ENCODE measurements around the gene WFS1. TPM values are rescaled to one million over a fixed set of nuclear protein-coding genes. Genes with fewer than 3 reads are reported as not detected.

The WFS1 gene
- total and polyA plus RNA-seq, 2 of the 8 experiments (the other 6 are each of a cell fraction or from before 2014, with no cell fraction given), result 29.1 to 43.1 TPM

GRCh38 chr4:6335040-6335590 lies 65.5 kb downstream of the WFS1 start:
- H3K56ac ChIP-seq (replicated peaks; ENCODE audit: insufficient read length, low read depth, low read length), result no peak overlapping the region
- H3K27ac ChIP-seq (ENCODE audit: low read depth, low read length), result no peak overlapping the region
- DNase-seq (ENCODE audit: low read depth in 1 of 2, low spot score in 2 of 2) (no peak), FAIRE-seq (no peak)
- H2AFZ ChIP-seq (ENCODE audit: low read length), result no peak overlapping the region
- H3K27me3 ChIP-seq (replicated peaks in 1 of 4; ENCODE audit: control insufficient read depth in 3 of 4, extremely low read depth in 1 of 4, insufficient read depth in 3 of 4, low read length in 3 of 4), result no peaks in the 10 kb centered on the region
- no peaks in the 10 kb centered on the region for H3K23me2 ChIP-seq (ENCODE audit: low read depth, low read length)
- H3K79me1 ChIP-seq (ENCODE audit: low read depth, low read length), result no peaks in the 10 kb centered on the region
- H4K20me1 ChIP-seq (replicated peaks in 1 of 2; ENCODE audit: control insufficient read depth in 1 of 2, insufficient read depth in 2 of 2, low read length in 2 of 2), result peaks cover 0 to 2% of the 10 kb centered on the region in 2 experiments
- TF ChIP-seq SAP30 (IDR thresholded peaks at IDR 0.05; ENCODE audit: insufficient read depth, insufficient replicate concordance, low read length), result no peak
- no peak for TF ChIP-seq POLR2A (IDR thresholded peaks at IDR 0.05; ENCODE audit: control extremely low read depth in 1 of 2, low read depth in 2 of 2, low read length in 2 of 2)
- no peak for TF ChIP-seq SIN3A (conservative IDR thresholded peaks at IDR 0.05 in 1 of 2, IDR thresholded peaks at IDR 0.05 in 1 of 2; ENCODE audit: low read depth in 1 of 2, low read length in 2 of 2)
- peak in 2 of 3 experiments; percentile 52 to 68; a peak in 3 of 4 replicates for TF ChIP-seq CTCF (IDR thresholded peaks at IDR 0.05; ENCODE audit: control extremely low read depth in 1 of 3, insufficient read depth in 1 of 3, low read depth in 1 of 3, low read length in 3 of 3)
- TF ChIP-seq RNF2 (IDR thresholded peaks at IDR 0.05; ENCODE audit: borderline replicate concordance, low read depth, low read length, missing control alignments, poor library complexity, severe bottlenecking), result no peak
- no peak for TF ChIP-seq TCF12 (IDR thresholded peaks at IDR 0.05; ENCODE audit: low read depth, low read length)
- peak in 1 of 2 experiments; percentile 36; a peak in 2 of 4 replicates for TF ChIP-seq RAD21 (IDR thresholded peaks at IDR 0.05 in 1 of 2, conservative IDR thresholded peaks at IDR 0.05 in 1 of 2; ENCODE audit: low read depth in 2 of 2, low read length in 2 of 2)
- H3K4me1 ChIP-seq (replicated peaks in 1 of 4; ENCODE audit: control insufficient read depth in 3 of 4, insufficient read depth in 4 of 4, low read length in 3 of 4), result peaks cover 0 to 10% (median 4%) of the 10 kb centered on the region in 4 experiments; a peak in 5 of 7 replicates
- no peak overlapping the region for H4K8ac ChIP-seq (ENCODE audit: extremely low read depth, insufficient read depth, low read length)
- no peak overlapping the region for H3K14ac ChIP-seq (ENCODE audit: insufficient read length)
- no peak overlapping the region for H3K23ac ChIP-seq (ENCODE audit: insufficient read length)
- H2BK15ac ChIP-seq (ENCODE audit: low read length), result no peak overlapping the region
- H2BK20ac ChIP-seq (ENCODE audit: low read length), result no peak overlapping the region
- no peak overlapping the region for H2BK120ac ChIP-seq (replicated peaks; ENCODE audit: low read depth, low read length)
- no peak overlapping the region for H3K4ac ChIP-seq (replicated peaks; ENCODE audit: insufficient read length, low read depth, low read length)
- H2AK5ac ChIP-seq (ENCODE audit: low read depth, low read length), result no peak overlapping the region
- ChIA-PET POLR2A (ENCODE audit: partially characterized antibody) (no interaction called here), CTCF (ENCODE audit: partially characterized antibody) (interaction anchor here (0.9 to 22.3 kb wide), 11 partner anchors 7 to 237 kb away, joined by 3 to 908 read pairs (median 5); partner anchors contain the start of gene WFS1)
- no peak overlapping the region for H4K91ac ChIP-seq (replicated peaks; ENCODE audit: insufficient read length, low read length)
- no peaks in the 10 kb centered on the region for H3K36me3 ChIP-seq (ENCODE audit: control insufficient read depth in 2 of 4, insufficient read depth in 4 of 4, low read length in 3 of 4)
- H4K5ac ChIP-seq (ENCODE audit: insufficient read length, low read depth, low read length), result no peak overlapping the region
- WGBS, 2 experiments (ENCODE audit: extremely low coverage in 1 of 2, insufficient coverage in 1 of 2, insufficient read length in 1 of 2, insufficient replicate concordance in 2 of 2, low coverage in 1 of 2, low lambda C conversion rate in 2 of 2, missing lambda C conversion rate in 1 of 2), result 77% methylated on average over 12 of the region's 12 CpGs; no CpG with 5 or more reads in 1 of the 2 experiments
- H3K18ac ChIP-seq (ENCODE audit: extremely low read depth, low read length), result no peak overlapping the region
- peaks cover 4 to 11% of the 10 kb centered on the region in 2 experiments; a peak in 3 of 4 replicates for H3K9me3 ChIP-seq (ENCODE audit: insufficient read depth in 2 of 2, low read depth in 1 of 2, low read length in 1 of 2)
- peak overlapping the region; percentile 50; the same call in 1 of the 2 replicates for H2BK12ac ChIP-seq (ENCODE audit: low read depth, low read length)
- H3K4me2 ChIP-seq (ENCODE audit: insufficient read depth in 1 of 2, low read depth in 2 of 2, low read length in 2 of 2), result no peak overlapping the region
- no peak overlapping the region for H3K4me3 ChIP-seq (ENCODE audit: extremely low read depth in 1 of 4, insufficient read depth in 2 of 4, low read depth in 3 of 4, low read length in 4 of 4)
- no peaks in the 10 kb centered on the region for H3K79me2 ChIP-seq (ENCODE audit: control insufficient read depth in 1 of 2, insufficient read depth in 2 of 2, low read length in 2 of 2)
- no peak overlapping the region for H2BK5ac ChIP-seq (ENCODE audit: low read depth, low read length)
- no peak overlapping the region for H3K9ac ChIP-seq (replicated peaks in 1 of 4; ENCODE audit: extremely low read depth in 1 of 4, low read depth in 3 of 4, low read length in 3 of 4)
